GM18951 (cell line): ENCODE measurements around the gene PLIN4.
"Not testable (repeated sequence)": the region's sequence is repeated elsewhere in the genome, so short reads cannot be mapped to it uniquely, and the experiment has no call there.

Experiments used
- POLR2A ChIP-seq: IDR thresholded peaks from 4 replicates; pipeline ENCODE4 v1.6.1; 2011; ENCODE audit warnings: mild to moderate bottlenecking; ENCODE audit not compliant: insufficient read length, insufficient read depth; ENCODE audit errors: extremely low read depth
- in situ Hi-C: fragments of 300-500 bp; cut with MboI; formaldehyde crosslinking; loops from one replicate; pipeline ENCODE4 v1.12.0; 2022; ENCODE audit warnings: low sequenced_read_pairs, mixed read lengths, inconsistent platforms; ENCODE audit not compliant: unreplicated experiment

The PLIN4 gene, protein sequence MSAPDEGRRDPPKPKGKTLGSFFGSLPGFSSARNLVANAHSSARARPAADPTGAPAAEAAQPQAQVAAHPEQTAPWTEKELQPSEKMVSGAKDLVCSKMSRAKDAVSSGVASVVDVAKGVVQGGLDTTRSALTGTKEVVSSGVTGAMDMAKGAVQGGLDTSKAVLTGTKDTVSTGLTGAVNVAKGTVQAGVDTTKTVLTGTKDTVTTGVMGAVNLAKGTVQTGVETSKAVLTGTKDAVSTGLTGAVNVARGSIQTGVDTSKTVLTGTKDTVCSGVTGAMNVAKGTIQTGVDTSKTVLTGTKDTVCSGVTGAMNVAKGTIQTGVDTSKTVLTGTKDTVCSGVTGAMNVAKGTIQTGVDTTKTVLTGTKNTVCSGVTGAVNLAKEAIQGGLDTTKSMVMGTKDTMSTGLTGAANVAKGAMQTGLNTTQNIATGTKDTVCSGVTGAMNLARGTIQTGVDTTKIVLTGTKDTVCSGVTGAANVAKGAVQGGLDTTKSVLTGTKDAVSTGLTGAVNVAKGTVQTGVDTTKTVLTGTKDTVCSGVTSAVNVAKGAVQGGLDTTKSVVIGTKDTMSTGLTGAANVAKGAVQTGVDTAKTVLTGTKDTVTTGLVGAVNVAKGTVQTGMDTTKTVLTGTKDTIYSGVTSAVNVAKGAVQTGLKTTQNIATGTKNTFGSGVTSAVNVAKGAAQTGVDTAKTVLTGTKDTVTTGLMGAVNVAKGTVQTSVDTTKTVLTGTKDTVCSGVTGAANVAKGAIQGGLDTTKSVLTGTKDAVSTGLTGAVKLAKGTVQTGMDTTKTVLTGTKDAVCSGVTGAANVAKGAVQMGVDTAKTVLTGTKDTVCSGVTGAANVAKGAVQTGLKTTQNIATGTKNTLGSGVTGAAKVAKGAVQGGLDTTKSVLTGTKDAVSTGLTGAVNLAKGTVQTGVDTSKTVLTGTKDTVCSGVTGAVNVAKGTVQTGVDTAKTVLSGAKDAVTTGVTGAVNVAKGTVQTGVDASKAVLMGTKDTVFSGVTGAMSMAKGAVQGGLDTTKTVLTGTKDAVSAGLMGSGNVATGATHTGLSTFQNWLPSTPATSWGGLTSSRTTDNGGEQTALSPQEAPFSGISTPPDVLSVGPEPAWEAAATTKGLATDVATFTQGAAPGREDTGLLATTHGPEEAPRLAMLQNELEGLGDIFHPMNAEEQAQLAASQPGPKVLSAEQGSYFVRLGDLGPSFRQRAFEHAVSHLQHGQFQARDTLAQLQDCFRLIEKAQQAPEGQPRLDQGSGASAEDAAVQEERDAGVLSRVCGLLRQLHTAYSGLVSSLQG (N-terminal part only)

DNA sequence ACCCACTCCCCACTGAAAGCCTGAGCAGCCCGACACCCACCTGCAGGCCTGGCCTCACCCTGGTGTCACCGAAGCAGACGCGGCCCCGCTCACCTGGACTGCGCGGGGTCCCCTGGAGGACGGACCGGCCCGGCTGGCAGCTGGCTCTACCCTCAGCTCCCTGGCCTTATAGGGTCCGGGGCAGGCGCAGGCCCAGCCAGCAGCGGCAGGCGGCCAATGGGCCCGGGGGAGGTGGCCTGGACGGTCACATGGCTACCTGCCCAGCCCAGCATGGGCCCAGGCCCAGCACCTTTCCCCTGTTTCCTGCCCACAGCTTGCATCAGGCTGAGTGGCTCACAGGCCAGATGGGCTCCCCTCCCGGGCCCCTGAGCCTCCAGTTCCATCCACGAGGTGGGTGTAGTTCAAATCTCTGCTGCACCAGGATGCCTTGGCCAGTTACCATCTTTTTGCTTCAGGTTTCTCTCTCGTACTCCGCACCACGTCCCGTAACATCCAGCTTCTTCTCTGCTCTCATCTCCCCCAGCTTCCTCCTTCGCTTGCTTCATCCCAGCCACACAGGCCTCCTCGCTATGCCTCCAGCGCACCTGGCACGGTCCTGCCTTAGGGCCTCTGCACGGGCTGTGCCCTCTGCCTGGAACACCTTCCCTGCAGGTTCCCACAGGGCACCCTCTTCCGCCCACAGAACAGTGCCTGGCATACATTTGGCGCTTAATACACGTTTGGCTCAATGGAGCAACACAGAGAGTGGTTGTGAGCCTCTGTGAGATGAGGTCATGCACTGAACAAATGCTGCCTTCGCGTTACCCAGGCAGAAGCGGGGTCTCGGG lies at the start of gene PLIN4:
Gene PLIN4, minus strand, starts transcription at position 142 of the 827 bp plus-strand sequence. CDS start 214 bp downstream, outside the sequence.
- no peak for TF ChIP-seq POLR2A
- in situ Hi-C loops = no loop called here

DNA sequence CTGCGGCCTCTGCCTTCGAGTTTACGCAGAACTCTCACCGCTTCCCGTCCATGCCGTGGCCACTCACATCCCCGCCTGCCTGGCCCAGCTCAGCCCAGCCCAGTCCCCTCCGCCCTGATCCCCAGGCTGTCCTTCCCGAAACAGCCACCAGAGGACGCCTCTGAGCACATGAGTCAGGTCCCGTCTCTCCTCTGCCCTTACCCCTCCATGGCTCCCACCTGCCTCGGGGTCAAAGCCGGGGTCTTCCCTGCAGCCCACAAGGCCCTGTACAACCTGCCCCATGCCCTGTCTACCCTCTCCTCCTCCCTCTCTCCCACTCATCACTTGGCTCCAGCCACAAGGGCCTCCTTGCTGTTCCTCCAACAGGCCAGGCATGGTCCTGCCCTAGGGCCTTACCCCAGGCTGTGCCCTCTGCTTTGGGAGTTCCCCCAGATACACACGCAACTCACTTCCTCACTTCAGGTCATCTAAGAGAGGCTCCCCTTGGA lies 49.3 kb upstream of the PLIN4 start:
- no peak for TF ChIP-seq POLR2A
- in situ Hi-C loops = no loop called here

DNA sequence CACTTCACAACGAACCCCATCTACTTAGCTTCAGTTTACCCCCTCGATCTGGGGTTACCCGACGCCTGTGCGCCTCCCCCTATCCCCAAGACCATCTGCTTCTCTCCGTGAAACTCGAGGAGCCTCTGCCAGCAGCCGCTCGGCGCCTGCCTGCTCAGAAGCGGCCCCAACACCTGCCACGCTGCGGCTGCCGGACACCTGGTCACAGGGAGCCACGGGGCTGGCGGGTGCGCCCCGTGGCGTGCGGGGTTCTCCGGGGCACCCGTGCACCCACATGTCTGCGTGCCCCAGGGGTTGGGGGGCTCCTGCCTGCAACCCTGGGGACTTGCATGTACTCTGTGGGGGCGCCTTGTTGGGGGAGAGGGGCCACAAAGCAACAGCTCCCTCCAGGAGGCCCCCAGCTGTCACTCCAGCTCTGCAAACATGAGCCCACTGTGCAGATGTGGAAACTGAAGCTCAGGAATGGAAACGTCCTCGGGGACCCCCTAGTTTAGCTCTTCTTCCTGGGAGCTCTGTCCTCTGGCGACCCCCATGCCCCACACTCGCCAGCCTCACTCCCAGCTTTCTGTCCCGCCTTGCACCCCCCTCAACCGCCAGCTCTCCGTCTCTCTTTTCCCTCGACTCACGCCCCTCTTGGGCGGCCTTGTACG lies 48.2 kb upstream of the PLIN4 start:
- no peak for TF ChIP-seq POLR2A
- in situ Hi-C loops = no loop called here

DNA sequence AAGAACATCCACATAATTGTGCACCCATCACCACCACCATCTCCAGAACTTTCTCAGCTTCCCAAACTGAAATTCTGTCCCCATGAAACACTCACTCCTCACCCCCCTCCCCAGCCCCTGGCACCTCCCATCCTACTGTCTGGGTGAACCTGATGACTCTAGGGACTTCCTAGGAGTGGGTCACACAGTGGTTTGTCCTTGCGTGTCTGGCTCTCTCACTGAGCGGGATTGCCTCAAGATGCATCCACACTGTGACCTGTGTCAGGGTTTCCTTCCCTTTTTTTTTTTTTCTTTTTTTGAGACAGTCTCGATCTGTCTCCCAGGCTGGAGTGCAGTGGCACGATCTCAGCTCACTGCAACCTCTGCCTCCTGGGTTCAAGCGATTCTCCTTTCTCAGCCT lies 45.3 kb upstream of the PLIN4 start:
- in situ Hi-C loops = not testable (repeated sequence)

DNA sequence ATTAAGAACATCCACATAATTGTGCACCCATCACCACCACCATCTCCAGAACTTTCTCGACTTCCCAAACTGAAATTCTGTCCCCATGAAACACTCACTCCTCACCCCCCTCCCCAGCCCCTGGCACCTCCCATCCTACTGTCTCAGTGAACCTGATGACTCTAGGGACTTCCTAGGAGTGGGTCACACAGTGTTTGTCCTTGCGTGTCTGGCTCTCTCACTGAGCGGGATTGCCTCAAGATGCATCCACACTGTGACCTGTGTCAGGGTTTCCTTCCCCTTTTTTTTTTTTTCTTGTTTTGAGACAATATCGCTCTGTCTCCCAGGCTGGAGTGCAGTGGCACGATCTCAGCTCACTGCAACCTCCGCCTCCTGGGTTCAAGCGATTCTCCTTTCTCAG lies 43.8 kb upstream of the PLIN4 start:
- in situ Hi-C loops = not testable (repeated sequence)

DNA sequence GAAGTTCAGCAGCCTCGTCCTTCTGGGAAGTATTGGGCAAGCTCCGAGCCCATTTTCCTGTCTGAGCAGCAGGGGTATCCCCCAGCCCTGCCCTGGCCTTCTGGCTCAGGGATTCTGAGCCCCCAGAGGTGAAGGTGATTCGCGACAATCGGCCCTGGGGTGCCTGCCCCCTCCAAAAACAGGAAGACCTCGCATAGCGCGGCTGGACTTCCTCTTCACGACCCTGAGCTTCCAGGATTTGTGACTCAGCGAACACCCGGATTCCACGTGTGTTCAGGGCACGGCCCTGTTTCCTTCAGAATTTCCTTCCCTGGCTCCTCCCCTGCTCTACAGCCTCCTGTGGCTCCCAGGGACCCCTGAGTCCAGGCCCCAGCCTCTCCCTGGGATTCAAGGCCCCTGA lies 41.3 kb upstream of the PLIN4 start, which contains the start of gene SEMA6B:
Gene SEMA6B, minus strand, starts transcription at position 116 of the 400 bp plus-strand sequence. CDS start 1,227 bp downstream, outside the sequence.
- TF ChIP-seq POLR2A = no peak
- in situ Hi-C loops = no loop called here

DNA sequence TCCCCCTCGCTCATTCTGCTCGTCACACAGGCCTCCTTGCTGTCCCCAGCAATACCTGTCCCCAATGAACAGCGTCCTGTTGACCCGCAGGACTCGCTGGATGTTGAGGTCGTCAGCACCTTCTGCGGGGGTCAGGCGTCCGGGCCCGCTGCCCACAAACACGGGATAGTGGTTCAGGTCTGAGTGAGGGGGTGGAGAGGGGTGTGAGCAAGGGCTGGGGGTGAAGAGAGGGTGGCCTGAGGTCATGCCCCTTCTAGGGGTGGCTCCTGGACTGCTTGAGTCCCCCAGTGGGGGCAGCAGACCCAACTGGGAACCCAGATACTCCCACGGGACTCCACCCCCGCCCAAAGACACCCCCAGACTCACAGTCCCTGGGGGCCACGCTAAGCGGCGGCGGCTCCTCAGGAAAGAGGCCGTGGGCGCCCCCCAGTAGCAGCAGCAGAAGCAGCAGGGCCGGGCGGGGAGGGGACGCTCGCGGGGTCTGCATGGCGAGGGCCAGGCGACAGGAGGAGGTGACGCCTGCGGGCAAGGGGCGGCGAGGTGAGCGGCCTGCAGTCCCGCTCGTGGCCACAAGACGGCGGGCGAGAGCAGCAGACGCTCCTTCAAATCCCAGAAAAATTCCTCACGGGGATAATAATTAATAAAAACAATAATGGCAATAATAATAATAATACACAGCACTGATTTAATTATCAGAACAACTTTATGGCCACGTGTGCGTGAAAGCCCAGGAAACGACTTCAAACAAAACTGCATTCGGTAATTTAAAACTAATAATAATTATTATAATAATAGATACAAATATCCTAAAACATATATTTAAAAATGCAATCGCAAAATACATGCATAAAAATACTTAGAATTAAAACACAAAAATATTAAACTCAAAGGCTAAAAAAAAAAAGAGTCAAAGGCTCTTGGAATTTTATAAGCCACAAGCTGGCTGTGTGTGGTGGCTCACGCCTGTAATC lies 40.0 kb upstream of the PLIN4 start:
- TF ChIP-seq POLR2A = no peak
- in situ Hi-C loops = no loop called here

DNA sequence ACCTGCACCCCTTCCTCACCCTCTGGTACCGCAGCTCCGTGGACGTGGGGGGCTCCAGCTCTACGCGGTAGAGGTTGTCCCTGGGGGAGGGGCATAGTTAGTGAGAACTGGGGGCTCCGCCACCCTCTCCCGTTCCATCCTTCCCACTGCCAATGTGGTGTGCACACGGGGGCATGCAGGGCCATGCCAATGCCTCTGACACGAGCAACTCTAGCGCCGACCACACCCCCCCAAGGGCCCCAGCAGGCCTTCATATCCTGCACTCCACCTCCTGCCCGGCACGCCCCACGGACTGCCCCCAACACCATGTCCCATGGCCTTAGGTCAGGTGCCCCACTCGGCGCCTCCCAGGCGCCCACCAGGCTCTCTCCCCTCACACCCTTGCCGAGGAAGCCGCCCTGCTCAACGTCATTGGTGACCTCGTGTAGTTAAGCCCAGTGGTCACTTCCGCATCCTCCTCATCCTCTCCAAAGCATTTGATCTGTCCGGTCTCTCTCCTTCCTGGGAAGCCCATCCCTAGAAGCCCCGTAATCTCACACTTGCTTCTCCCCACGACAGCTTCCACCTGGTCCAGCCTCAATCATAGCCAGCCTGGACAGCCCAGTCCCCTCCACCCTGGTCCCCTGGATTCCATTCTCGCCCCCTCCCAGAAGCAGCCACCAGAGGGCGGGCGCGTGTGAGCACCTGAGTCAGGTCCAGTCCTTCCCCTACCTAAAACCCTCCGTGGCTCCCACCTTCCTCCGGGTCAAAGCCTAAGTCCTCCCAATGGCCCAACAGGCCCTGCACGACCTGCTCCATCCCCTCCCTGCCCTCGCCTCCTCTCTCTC lies 39.1 kb upstream of the PLIN4 start:
- in situ Hi-C loops = no loop called here
- no peak for TF ChIP-seq POLR2A

DNA sequence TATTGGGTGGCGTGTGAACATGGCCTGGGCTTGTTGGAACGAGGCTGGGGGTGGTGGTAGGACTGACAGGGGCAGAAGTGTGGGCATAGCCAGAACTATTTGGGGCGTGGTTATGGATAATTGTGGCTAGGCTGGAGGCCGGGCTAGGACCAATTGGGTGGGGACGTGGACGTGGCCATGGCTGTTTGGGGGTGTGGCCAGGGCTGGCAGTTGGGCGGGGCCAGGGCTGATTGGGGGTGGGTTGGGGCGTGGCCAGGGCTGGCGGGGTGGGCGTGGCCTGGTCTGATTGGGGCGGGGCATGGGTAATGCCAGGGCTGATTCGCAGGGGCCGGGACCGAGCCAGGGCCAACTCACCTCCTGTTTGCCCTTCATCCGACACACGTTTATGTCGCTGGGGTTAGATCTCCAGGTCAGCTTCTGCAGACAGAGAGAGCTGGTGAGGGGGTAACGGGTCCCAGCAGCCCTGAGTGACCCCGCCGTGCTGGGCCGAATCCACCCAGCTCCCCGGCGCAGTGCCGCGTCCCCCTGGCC lies 38.4 kb upstream of the PLIN4 start:
- no peak for TF ChIP-seq POLR2A
- in situ Hi-C loops = no loop called here
